GM12878 (cell line): Measurements from ENCODE around the gene INSRR. TPM values are rescaled to one million over a fixed set of nuclear protein-coding genes. Genes with fewer than 3 reads are reported as not detected.
A peak's percentile ranks its signal among the peaks of the same experiment; 100 is the strongest.

Experiments
- ATAC-seq: fragments of 200-7000 bp; cut with Tn5 transposase; 3 replicates; pipeline ENCODE4 v1.9.1; 2020; ENCODE audit warnings: mild to moderate bottlenecking, moderate library complexity
- BruUV-seq: library from RNA; stranded (reverse); fragments of 400-500 nt; replicated peaks from 2 replicates; lab custom pipeline; 2021; lab: Mats Ljungman, UMichigan
- CTCF ChIA-PET: fragments of 300-600 bp; sonication (Branson Sonifier 250); formaldehyde crosslinking; extraction: SDS; loops from one replicate; lab custom pipeline; 2021; ENCODE audit warnings: inconsistent platforms; lab: Yijun Ruan, JAX
- POLR2A ChIA-PET: fragments of 350-600 bp; formaldehyde crosslinking; extraction: SDS; loops from one replicate; lab custom pipeline; 2021; ENCODE audit warnings: inconsistent platforms; lab: Charles Lee
- RAD21 ChIA-PET: fragments of 300-600 bp; sonication (Branson Sonifier 250); formaldehyde crosslinking; loops from one replicate; lab custom pipeline; 2023; ENCODE audit warnings: antibody characterized with exemption; ENCODE audit not compliant: unreplicated experiment; lab: Charles Lee
- SMC1A ChIA-PET: fragments of 300-600 bp; sonication (Branson Sonifier 250); formaldehyde crosslinking; loops from one replicate; lab custom pipeline; 2023; ENCODE audit not compliant: unreplicated experiment, uncharacterized antibody; lab: Charles Lee
- DNase-seq: peaks from one replicate; pipeline ENCODE4 v3.0.0-alpha.2; 2011; ENCODE audit warnings: low read depth, low spot score
- FAIRE-seq: peaks from 3 replicates; lab custom pipeline; 2011; peaks lifted over from hg19 to GRCh38; lab: Jason Lieb, UNC
- H2AFZ ChIP-seq: 2 replicates; pipeline ENCODE4 v1.6.0; 2011; ENCODE audit warnings: low read depth, low read length, control low read depth; ENCODE audit not compliant: control insufficient read depth
- H3K27ac ChIP-seq: 2 replicates; pipeline ENCODE4 v1.5.1; 2011; ENCODE audit warnings: control low read depth; ENCODE audit not compliant: control insufficient read depth, insufficient read depth
- H3K27me3 ChIP-seq, 2 experiments: replicated peaks in 1 of 2; 2 replicates each; pipeline versions ENCODE4 v1.6.0 to v1.6.1; 2011; ENCODE audit warnings: low read length in 1 of 2; ENCODE audit not compliant: control insufficient read depth in 2 of 2, insufficient read depth in 2 of 2
- H3K36me3 ChIP-seq, 2 experiments: 2 replicates each; pipeline ENCODE4 v1.5.1; 2011; ENCODE audit warnings: low read length in 1 of 2; ENCODE audit not compliant: control insufficient read depth in 2 of 2, insufficient read depth in 2 of 2
- H3K4me1 ChIP-seq: 2 replicates; pipeline ENCODE4 v1.6.1; 2011; ENCODE audit warnings: mild to moderate bottlenecking, low read length, moderate library complexity, mixed read lengths; ENCODE audit not compliant: control insufficient read depth, insufficient read depth
- H3K4me2 ChIP-seq: 2 replicates; pipeline ENCODE4 v1.6.0; 2011; ENCODE audit warnings: control low read depth; ENCODE audit not compliant: control insufficient read depth, insufficient read depth
- H3K4me3 ChIP-seq: fragments of 200-600 bp; sonication (generic); 2 replicates; pipeline ENCODE4 v1.5.1; 2016
- H3K79me2 ChIP-seq: 2 replicates; pipeline ENCODE4 v1.6.0; 2011; ENCODE audit warnings: low read length; ENCODE audit not compliant: control insufficient read depth, insufficient read depth
- H3K9ac ChIP-seq: 2 replicates; pipeline ENCODE4 v1.8.0; 2011; ENCODE audit warnings: low read length, control low read depth, mixed read lengths; ENCODE audit not compliant: control insufficient read depth, insufficient read depth
- H3K9me3 ChIP-seq: replicated peaks from 3 replicates; pipeline ENCODE4 v1.5.1; 2011; ENCODE audit warnings: mild to moderate bottlenecking, low read length; ENCODE audit not compliant: control insufficient read depth, insufficient read depth
- H4K20me1 ChIP-seq: 2 replicates; pipeline ENCODE4 v1.6.0; 2011; ENCODE audit not compliant: control insufficient read depth, insufficient read depth
- BHLHE40 ChIP-seq, 2 experiments: fragments of 450-650 bp in 1 of 2; IDR thresholded peaks; 2 replicates each; pipeline ENCODE4 v1.6.1; 2011 to 2017; ENCODE audit warnings: low read depth in 2 of 2, borderline replicate concordance in 1 of 2, improper control_type of control experiment in 1 of 2, low read length in 1 of 2, mild to moderate bottlenecking in 1 of 2
- BRCA1 ChIP-seq: IDR thresholded peaks from 2 replicates; pipeline ENCODE4 v1.6.1; 2011; ENCODE audit warnings: low read depth, low read length, improper control_type of control experiment
- FOXM1 ChIP-seq: IDR thresholded peaks from 2 replicates; pipeline ENCODE4 v1.6.1; 2012; ENCODE audit warnings: low read depth, mild to moderate bottlenecking, inconsistent platforms, low read length, moderate library complexity
- JUNB ChIP-seq: IDR thresholded peaks from 2 replicates; pipeline ENCODE4 v1.6.1; 2016; ENCODE audit warnings: antibody characterized with exemption, mild to moderate bottlenecking
- JUND ChIP-seq: IDR thresholded peaks from 2 replicates; pipeline ENCODE4 v1.6.1; 2012; ENCODE audit warnings: low read depth, mild to moderate bottlenecking, low read length, improper control_type of control experiment, moderate library complexity
- RAD21 ChIP-seq: IDR thresholded peaks from 2 replicates; pipeline ENCODE4 v1.6.1; 2011; ENCODE audit warnings: mild to moderate bottlenecking, low read depth, low read length, moderate library complexity; ENCODE audit not compliant: insufficient read depth
- SMAD5 ChIP-seq: IDR thresholded peaks from 2 replicates; pipeline ENCODE4 v1.6.1; 2016; ENCODE audit warnings: antibody characterized with exemption, low read depth
- SMC3 ChIP-seq: IDR thresholded peaks from 2 replicates; pipeline ENCODE4 v1.6.1; 2011; ENCODE audit warnings: low read length, improper control_type of control experiment, borderline replicate concordance
- WGBS: methylation state at CpG from one replicate; pipeline ENCODE4 v1.1.6; 2016; ENCODE audit warnings: low lambda C conversion rate; ENCODE audit not compliant: insufficient replicate concordance, insufficient coverage; ENCODE audit errors: missing lambda C conversion rate; 5-methylcytosine and 5-hydroxymethylcytosine counted together
- in situ Hi-C: fragments of 300-500 bp; cut with MboI; formaldehyde crosslinking; loops from 9 replicates; pipeline ENCODE4 v1.14.3; 2018; ENCODE audit warnings: mixed read lengths
- intact Hi-C: fragments of 100-400 bp; cut with micrococcal nuclease; formaldehyde crosslinking; loops from one replicate; pipeline ENCODE4 v1.14.2; 2022; ENCODE audit not compliant: unreplicated experiment
- polyA plus RNA-seq, 11 experiments: library from polyadenylated mRNA; depleted of rRNA in 4 of 11; unstranded in 6 of 11; stranded (reverse) in 5 of 11; fragments of >200 nt; fragmentation: Nextera tagmentation in 4 of 11; fragmentation: Illumina TruSeq in 1 of 11; extraction: Ambion mirVana in 4 of 11; extraction: Trizol in 1 of 11; gene quantifications; 1 replicate in 1 of 11; 2 replicates in 10 of 11; pipeline versions ENCODE4 v1.2.1 to v1.2.3, GENCODE V29; 2011 to 2016; ENCODE audit warnings: inconsistent platforms in 2 of 11, missing spikeins in 2 of 11, low read depth in 1 of 11
- total RNA-seq, 4 experiments: library from RNA; depleted of rRNA in 3 of 4; stranded (reverse); fragments of >200 nt in 3 of 4; fragmentation: Illumina TruSeq in 1 of 4; extraction: Trizol in 1 of 4; gene quantifications; 2 replicates each; pipeline versions ENCODE4 v1.2.1 to v1.2.3, GENCODE V29; 2013 to 2021
- TF ChIP-seq, protein P1 (sequence below): fragments of 450-650 bp; formaldehyde crosslinking; IDR thresholded peaks from 2 replicates; pipeline ENCODE4 v1.4.0; 2020; ENCODE audit warnings: mild to moderate bottlenecking, moderate library complexity
- TF ChIP-seq, protein P2 (sequence below): IDR thresholded peaks from 2 replicates; pipeline ENCODE4 v1.6.1; 2012; ENCODE audit warnings: mild to moderate bottlenecking, low read depth, low read length

The INSRR gene
- total and polyA plus RNA-seq, 10 of the 15 experiments (the other 5 are each of a cell fraction or from before 2014, with no cell fraction given): 0.01 TPM; not detected in 9

DNA sequence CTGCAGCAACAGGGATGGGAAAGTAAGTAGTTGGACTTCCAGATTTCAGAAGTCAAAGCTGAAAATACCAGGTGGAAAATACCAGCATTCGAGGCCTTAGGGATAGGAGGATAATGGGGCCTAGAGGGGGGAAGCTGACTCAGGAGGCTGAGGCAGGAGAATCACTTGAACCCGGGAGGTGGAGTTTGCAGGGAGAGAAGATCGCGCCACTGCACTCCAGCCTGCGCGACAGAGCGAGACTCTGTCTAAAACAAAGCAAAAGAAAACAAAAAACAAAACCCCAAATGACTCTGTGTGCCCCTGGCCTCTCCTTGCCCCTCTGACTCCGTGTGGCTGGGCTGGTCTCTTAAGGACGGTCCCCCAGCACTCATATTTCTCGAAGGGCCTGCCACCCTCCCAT lies 45.6 kb downstream of the INSRR start:
- SMC1A ChIA-PET: interaction anchor here (0.9 to 1.3 kb wide), 3 partner anchors 11 to 92 kb away, joined by 3 read pairs; no protein-coding TSS in a partner anchor
- Histone ChIP-seq H3K9ac (no peak overlapping the region; the same call in 1 of the 2 replicates), H3K9me3 (no peaks in the 10 kb centered on the region), H2AFZ (peak overlapping the region; percentile 84), H3K4me2 (peak overlapping the region; percentile 88), H3K27me3 (no peaks in the 10 kb centered on the region), H3K27ac (no peak overlapping the region), H3K36me3 (no peaks in the 10 kb centered on the region; a peak in 1 of 4 replicates), H3K4me3 (peak overlapping the region; percentile 59; the same call in 1 of the 2 replicates), H4K20me1 (no peaks in the 10 kb centered on the region), H3K4me1 (peaks cover 20% of the 10 kb centered on the region), H3K79me2 (no peaks in the 10 kb centered on the region)
- no peak for DNase-seq
- CTCF ChIA-PET: interaction anchor here (0.9 to 8.5 kb wide), 16 partner anchors 9 to 152 kb away, joined by 3 to 60 read pairs (median 6); partner anchors contain the start of genes INSRR, METTL25B and NTRK1
- TF ChIP-seq SMC3 (no peak), BRCA1 (no peak), RAD21 (no peak), FOXM1 (no peak), JUNB (no peak), SMAD5 (no peak), BHLHE40 (IDR thresholded peaks at IDR 0.05; ENCODE audit: borderline replicate concordance in 1 of 2, low read depth in 2 of 2, low read length in 1 of 2) (no peak), JUND (no peak)
- TF ChIP-seq, protein P1, sequence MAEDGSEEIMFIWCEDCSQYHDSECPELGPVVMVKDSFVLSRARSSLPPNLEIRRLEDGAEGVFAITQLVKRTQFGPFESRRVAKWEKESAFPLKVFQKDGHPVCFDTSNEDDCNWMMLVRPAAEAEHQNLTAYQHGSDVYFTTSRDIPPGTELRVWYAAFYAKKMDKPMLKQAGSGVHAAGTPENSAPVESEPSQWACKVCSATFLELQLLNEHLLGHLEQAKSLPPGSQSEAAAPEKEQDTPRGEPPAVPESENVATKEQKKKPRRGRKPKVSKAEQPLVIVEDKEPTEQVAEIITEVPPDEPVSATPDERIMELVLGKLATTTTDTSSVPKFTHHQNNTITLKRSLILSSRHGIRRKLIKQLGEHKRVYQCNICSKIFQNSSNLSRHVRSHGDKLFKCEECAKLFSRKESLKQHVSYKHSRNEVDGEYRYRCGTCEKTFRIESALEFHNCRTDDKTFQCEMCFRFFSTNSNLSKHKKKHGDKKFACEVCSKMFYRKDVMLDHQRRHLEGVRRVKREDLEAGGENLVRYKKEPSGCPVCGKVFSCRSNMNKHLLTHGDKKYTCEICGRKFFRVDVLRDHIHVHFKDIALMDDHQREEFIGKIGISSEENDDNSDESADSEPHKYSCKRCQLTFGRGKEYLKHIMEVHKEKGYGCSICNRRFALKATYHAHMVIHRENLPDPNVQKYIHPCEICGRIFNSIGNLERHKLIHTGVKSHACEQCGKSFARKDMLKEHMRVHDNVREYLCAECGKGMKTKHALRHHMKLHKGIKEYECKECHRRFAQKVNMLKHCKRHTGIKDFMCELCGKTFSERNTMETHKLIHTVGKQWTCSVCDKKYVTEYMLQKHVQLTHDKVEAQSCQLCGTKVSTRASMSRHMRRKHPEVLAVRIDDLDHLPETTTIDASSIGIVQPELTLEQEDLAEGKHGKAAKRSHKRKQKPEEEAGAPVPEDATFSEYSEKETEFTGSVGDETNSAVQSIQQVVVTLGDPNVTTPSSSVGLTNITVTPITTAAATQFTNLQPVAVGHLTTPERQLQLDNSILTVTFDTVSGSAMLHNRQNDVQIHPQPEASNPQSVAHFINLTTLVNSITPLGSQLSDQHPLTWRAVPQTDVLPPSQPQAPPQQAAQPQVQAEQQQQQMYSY: no peak
- TF ChIP-seq, protein P2, sequence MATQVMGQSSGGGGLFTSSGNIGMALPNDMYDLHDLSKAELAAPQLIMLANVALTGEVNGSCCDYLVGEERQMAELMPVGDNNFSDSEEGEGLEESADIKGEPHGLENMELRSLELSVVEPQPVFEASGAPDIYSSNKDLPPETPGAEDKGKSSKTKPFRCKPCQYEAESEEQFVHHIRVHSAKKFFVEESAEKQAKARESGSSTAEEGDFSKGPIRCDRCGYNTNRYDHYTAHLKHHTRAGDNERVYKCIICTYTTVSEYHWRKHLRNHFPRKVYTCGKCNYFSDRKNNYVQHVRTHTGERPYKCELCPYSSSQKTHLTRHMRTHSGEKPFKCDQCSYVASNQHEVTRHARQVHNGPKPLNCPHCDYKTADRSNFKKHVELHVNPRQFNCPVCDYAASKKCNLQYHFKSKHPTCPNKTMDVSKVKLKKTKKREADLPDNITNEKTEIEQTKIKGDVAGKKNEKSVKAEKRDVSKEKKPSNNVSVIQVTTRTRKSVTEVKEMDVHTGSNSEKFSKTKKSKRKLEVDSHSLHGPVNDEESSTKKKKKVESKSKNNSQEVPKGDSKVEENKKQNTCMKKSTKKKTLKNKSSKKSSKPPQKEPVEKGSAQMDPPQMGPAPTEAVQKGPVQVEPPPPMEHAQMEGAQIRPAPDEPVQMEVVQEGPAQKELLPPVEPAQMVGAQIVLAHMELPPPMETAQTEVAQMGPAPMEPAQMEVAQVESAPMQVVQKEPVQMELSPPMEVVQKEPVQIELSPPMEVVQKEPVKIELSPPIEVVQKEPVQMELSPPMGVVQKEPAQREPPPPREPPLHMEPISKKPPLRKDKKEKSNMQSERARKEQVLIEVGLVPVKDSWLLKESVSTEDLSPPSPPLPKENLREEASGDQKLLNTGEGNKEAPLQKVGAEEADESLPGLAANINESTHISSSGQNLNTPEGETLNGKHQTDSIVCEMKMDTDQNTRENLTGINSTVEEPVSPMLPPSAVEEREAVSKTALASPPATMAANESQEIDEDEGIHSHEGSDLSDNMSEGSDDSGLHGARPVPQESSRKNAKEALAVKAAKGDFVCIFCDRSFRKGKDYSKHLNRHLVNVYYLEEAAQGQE: no peak
- intact Hi-C loops: no loop called here
- BruUV-seq: no TSS peak
- no peak for FAIRE-seq
- POLR2A ChIA-PET: interaction anchor here (0.7 to 1.4 kb wide), 2 partner anchors 45 to 85 kb away, joined by 3 read pairs; partner anchors contain the start of genes ISG20L2 and METTL25B
- in situ Hi-C loops: no loop called here
- RAD21 ChIA-PET: interaction anchor here (1.0 kb wide), 2 partner anchors 23 to 47 kb away, joined by 7 to 8 read pairs; no protein-coding TSS in a partner anchor
- WGBS: 69% methylated on average over 10 of the region's 10 CpGs
- no peak for ATAC-seq
